ENCODE measurements around the gene LAMA4.

The LAMA4 gene

GRCh38 chr6:112251171-112251875 lies 3.0 kb downstream of the LAMA4 start:
- H3K9me3 ChIP-seq (ENCODE audit: control insufficient read depth in 1 of 2, low read length in 2 of 2) = no peaks in the 10 kb centered on the region
- peak overlapping the region; percentile 83 to 92 for H3K4me3 ChIP-seq (ENCODE audit: low read depth in 1 of 2, low read length in 2 of 2)
- no peaks in the 10 kb centered on the region for H3K27me3 ChIP-seq (ENCODE audit: low read depth, low read length)
- peaks cover 5 to 39% of the 10 kb centered on the region in 2 donors for H3K4me1 ChIP-seq (ENCODE audit: control insufficient read depth in 1 of 2, insufficient read depth in 2 of 2, low read length in 2 of 2)
- H3K27ac ChIP-seq (ENCODE audit: low read length) = peak overlapping the region; percentile 89
- H3K36me3 ChIP-seq (ENCODE audit: control insufficient read depth in 1 of 2, insufficient read depth in 2 of 2, low read length in 2 of 2) = no peaks in the 10 kb centered on the region

DNA sequence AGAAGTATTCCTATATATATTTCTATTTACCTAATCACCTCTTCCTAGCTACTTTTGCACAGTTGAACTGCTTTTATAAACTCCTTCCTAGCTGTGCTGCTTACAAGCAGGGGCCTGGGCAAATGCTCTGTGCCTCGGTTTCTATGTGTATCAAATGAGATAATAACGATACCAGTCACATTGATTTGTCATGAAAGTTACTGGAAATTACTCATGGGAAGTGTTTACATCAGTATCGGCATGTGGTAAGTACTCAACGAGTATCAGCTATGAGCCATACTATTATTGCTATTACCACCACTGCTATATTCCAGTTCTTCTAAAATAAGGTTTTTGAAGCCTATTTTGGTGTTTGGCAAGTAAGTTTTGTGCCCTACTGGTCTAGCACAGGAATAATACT lies 4.9 kb downstream of the LAMA4 start:
- Histone ChIP-seq H3K27me3 (ENCODE audit: low read depth, low read length) (no peaks in the 10 kb centered on the region), H3K9me3 (ENCODE audit: control insufficient read depth in 1 of 2, low read length in 2 of 2) (no peaks in the 10 kb centered on the region), H3K36me3 (ENCODE audit: control insufficient read depth in 1 of 2, insufficient read depth in 2 of 2, low read length in 2 of 2) (no peaks in the 10 kb centered on the region), H3K27ac (ENCODE audit: low read length) (peak overlapping the region; percentile 89), H3K4me3 (ENCODE audit: low read depth in 1 of 2, low read length in 2 of 2) (peak overlapping the region in 1 of 2 donors; percentile 13), H3K4me1 (ENCODE audit: control insufficient read depth in 1 of 2, insufficient read depth in 2 of 2, low read length in 2 of 2) (peaks cover 13 to 47% of the 10 kb centered on the region in 2 donors)

DNA sequence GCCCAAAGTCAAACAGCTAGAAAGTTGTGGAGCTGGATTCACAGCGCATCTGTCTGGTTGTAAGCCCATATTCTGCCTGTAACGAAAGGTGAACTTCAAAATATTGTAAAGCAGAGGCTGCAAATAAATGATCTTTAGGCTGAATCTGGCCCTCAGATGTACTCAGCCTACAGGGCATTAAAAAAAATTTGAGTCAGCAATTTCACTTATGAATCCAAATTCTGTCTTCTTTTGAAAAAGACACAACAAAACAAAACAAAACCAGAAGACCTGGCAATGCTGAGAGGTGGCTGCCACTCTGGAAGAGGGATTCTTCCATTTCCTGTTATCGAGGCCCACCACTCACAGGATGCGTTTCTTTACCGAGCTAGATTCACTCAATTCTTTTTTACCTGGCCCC lies 7.1 kb downstream of the LAMA4 start:
- H3K27me3 ChIP-seq (ENCODE audit: low read depth, low read length) = no peaks in the 10 kb centered on the region
- H3K9me3 ChIP-seq (ENCODE audit: control insufficient read depth in 1 of 2, low read length in 2 of 2) = no peaks in the 10 kb centered on the region
- peaks cover 14 to 58% of the 10 kb centered on the region in 2 donors for H3K4me1 ChIP-seq (ENCODE audit: control insufficient read depth in 1 of 2, insufficient read depth in 2 of 2, low read length in 2 of 2)
- H3K27ac ChIP-seq (ENCODE audit: low read length) = peak overlapping the region; percentile 73
- H3K36me3 ChIP-seq (ENCODE audit: control insufficient read depth in 1 of 2, insufficient read depth in 2 of 2, low read length in 2 of 2) = peaks cover 0 to 2% of the 10 kb centered on the region in 2 donors
- peak overlapping the region in 1 of 2 donors; percentile 29 for H3K4me3 ChIP-seq (ENCODE audit: low read depth in 1 of 2, low read length in 2 of 2)

DNA sequence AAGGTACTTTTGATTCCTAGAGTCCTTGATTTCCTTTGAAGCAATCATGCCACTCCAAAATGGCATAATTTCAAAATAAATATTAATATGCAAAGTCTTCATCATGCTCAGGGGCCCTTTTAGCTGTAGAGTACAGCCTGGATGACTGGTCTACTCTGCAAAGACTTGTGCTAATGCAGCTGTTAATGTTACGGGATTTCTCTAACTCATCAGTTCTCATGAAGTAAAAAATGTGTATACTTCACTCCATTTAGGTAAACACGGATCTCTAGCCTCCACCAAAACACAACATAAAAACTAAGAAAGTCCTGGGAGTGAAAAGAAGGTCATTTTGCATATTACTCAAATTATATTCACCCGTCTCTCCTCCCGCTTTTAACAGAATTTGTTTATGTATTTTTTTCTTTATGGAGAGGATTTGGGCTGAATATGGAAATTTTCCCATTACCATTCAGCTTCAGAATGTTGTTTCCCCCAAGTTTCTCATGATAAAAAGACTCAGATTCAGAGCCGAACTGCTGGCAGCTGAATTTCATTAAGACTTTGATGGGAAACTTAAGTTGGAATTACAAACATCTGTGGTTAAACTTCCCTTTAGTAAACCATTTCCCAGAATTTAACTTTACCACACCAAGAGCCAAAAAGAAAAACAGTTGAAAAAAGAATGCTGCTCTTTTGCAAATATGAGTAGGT lies 8.7 kb downstream of the LAMA4 start:
- Histone ChIP-seq H3K4me3 (ENCODE audit: low read depth in 1 of 2, low read length in 2 of 2) (peak overlapping the region in 1 of 2 donors; percentile 1), H3K27ac (ENCODE audit: low read length) (peak overlapping the region; percentile 51), H3K27me3 (ENCODE audit: low read depth, low read length) (no peaks in the 10 kb centered on the region), H3K4me1 (ENCODE audit: control insufficient read depth in 1 of 2, insufficient read depth in 2 of 2, low read length in 2 of 2) (peaks cover 14 to 66% of the 10 kb centered on the region in 2 donors), H3K9me3 (ENCODE audit: control insufficient read depth in 1 of 2, low read length in 2 of 2) (no peaks in the 10 kb centered on the region), H3K36me3 (ENCODE audit: control insufficient read depth in 1 of 2, insufficient read depth in 2 of 2, low read length in 2 of 2) (peaks cover 0 to 5% of the 10 kb centered on the region in 2 donors)

DNA sequence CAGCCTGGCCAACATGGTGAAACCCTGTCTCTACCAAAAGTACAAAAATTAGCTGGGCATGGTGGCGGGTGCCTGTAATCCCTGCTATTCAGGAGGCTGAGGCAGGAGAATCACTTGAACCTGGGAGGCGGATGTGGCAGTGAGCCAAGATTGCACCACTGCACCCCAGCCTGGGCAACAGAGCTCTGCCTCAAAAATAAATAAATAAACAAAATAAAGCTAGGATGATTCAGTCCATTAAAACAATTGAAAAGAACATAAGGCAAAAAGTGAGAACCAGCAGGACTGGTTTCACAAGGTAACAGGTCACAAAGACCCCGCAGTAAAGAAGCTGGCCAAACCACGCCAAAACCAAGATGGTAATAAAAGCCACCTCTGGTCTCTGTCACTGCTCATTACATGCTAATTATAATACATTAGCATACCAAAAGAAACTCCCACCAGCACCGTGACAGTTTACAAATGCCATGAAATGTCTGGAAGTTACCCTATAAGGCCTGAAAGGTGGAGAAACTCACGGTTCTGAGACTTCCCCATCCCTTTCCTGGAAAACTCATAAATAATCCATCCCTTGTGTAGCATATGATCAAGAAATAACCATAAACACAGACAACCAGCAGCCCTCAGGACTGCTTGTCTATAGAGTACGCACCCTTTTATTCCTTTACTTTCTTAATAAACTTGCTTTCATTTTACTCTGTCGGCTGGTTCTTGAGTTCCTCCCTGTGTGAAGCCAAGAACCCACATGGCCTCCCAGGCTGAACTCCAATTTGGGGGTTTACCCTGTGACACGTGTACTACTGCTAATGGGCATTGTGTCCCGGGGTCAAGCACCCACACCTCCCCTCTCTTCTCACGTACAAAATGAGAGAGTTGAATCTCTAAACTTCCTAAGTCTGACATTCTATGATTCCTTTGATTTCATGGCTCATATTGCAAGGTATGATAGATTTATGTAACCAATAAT lies 10.2 kb downstream of the LAMA4 start:
- H3K4me1 ChIP-seq (ENCODE audit: control insufficient read depth in 1 of 2, insufficient read depth in 2 of 2, low read length in 2 of 2) = peaks cover 14 to 55% of the 10 kb centered on the region in 2 donors
- H3K27me3 ChIP-seq (ENCODE audit: low read depth, low read length) = no peaks in the 10 kb centered on the region
- H3K4me3 ChIP-seq (ENCODE audit: low read depth in 1 of 2, low read length in 2 of 2) = peak overlapping the region; percentile 1 to 38
- H3K9me3 ChIP-seq (ENCODE audit: control insufficient read depth in 1 of 2, low read length in 2 of 2) = no peaks in the 10 kb centered on the region
- peak overlapping the region; percentile 51 for H3K27ac ChIP-seq (ENCODE audit: low read length)
- H3K36me3 ChIP-seq (ENCODE audit: control insufficient read depth in 1 of 2, insufficient read depth in 2 of 2, low read length in 2 of 2) = peaks cover 0 to 5% of the 10 kb centered on the region in 2 donors

DNA sequence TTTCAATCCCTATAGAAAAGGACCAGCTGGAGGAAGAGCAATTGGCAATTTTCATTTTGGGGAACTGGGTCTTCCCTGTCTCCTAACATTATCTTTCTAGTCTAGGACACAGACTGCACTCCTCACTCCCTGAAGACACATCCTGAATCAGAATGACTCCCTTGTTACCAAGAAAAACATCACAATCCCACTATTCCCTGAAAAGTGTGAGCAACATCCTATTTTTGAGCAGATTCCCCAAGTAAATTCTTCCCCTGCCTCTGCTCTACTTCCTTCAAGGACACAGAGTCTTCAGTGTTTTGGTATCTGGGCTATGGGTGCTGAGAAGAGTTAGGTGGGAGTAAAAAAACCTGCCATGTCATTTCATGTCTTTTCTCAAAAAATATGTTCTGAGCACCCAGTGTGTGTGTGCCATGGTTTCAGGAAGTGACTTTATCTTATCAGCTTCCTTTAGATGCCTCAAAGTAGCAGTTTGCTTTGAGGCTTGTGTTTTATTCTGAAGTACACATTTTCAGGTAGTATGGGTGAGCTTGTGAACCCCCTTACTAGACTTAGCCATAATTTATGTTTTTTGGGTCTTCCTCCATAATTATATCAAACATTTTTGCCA lies 12.4 kb downstream of the LAMA4 start:
- Histone ChIP-seq H3K4me1 (ENCODE audit: control insufficient read depth in 1 of 2, insufficient read depth in 2 of 2, low read length in 2 of 2) (peaks cover 18 to 54% of the 10 kb centered on the region in 2 donors), H3K27me3 (ENCODE audit: low read depth, low read length) (no peaks in the 10 kb centered on the region), H3K9me3 (ENCODE audit: control insufficient read depth in 1 of 2, low read length in 2 of 2) (no peaks in the 10 kb centered on the region), H3K4me3 (ENCODE audit: low read depth in 1 of 2, low read length in 2 of 2) (no peak overlapping the region), H3K36me3 (ENCODE audit: control insufficient read depth in 1 of 2, insufficient read depth in 2 of 2, low read length in 2 of 2) (peaks cover 0 to 5% of the 10 kb centered on the region in 2 donors), H3K27ac (ENCODE audit: low read length) (peak overlapping the region; percentile 52)

DNA sequence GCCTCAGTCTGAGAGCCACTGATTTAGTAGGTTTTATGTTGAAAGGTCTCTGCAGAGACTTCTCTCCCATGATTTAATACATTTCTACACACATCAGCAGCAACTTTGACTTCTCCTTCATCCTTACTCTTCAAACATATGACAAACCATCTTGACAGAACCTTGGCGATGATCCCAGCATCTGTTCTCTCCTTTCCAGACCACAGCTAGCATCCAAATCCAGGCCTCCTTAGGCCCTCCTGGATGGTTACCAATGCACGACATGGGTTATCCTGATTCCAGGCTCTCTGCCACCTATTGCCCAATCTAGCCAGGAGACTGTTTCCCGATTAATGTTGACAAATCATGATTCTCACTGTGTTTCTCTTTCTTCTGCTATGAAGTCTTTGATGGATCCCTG lies 16.8 kb downstream of the LAMA4 start:
- H3K36me3 ChIP-seq (ENCODE audit: control insufficient read depth in 1 of 2, insufficient read depth in 2 of 2, low read length in 2 of 2) = peaks cover 0 to 5% of the 10 kb centered on the region in 2 donors
- H3K4me3 ChIP-seq (ENCODE audit: low read depth in 1 of 2, low read length in 2 of 2) = no peak overlapping the region
- H3K27me3 ChIP-seq (ENCODE audit: low read depth, low read length) = no peaks in the 10 kb centered on the region
- H3K27ac ChIP-seq (ENCODE audit: low read length) = peak overlapping the region; percentile 84
- H3K9me3 ChIP-seq (ENCODE audit: control insufficient read depth in 1 of 2, low read length in 2 of 2) = no peaks in the 10 kb centered on the region
- H3K4me1 ChIP-seq (ENCODE audit: control insufficient read depth in 1 of 2, insufficient read depth in 2 of 2, low read length in 2 of 2) = peaks cover 15 to 29% of the 10 kb centered on the region in 2 donors

GRCh38 chr6:112237066-112237465 lies 17.3 kb downstream of the LAMA4 start:
- H3K27me3 ChIP-seq (ENCODE audit: low read depth, low read length) = no peaks in the 10 kb centered on the region
- H3K4me1 ChIP-seq (ENCODE audit: control insufficient read depth in 1 of 2, insufficient read depth in 2 of 2, low read length in 2 of 2) = peaks cover 15 to 28% of the 10 kb centered on the region in 2 donors
- H3K4me3 ChIP-seq (ENCODE audit: low read depth in 1 of 2, low read length in 2 of 2) = no peak overlapping the region
- H3K36me3 ChIP-seq (ENCODE audit: control insufficient read depth in 1 of 2, insufficient read depth in 2 of 2, low read length in 2 of 2) = peaks cover 0 to 1% of the 10 kb centered on the region in 2 donors
- peak overlapping the region; percentile 84 for H3K27ac ChIP-seq (ENCODE audit: low read length)
- H3K9me3 ChIP-seq (ENCODE audit: control insufficient read depth in 1 of 2, low read length in 2 of 2) = no peaks in the 10 kb centered on the region

DNA sequence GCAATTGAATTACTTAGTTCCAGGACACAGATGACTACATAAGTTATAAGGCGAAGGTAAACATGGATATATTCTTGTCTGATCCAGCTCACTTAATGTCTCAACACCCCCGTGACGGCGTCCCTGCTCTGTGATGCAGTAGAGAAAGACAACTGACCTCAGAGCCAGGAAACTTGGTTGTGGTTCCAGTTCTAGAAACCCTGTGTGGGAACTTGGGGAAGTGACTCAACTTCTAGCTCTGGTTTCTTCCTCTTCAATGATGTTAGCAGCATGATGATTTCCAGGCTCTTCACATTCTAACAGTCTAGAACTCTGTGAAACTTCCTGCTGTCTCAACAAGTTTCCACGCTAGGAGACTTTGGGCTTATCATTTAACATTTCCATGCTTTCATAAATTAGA lies 18.4 kb downstream of the LAMA4 start:
- Histone ChIP-seq H3K36me3 (ENCODE audit: control insufficient read depth in 1 of 2, insufficient read depth in 2 of 2, low read length in 2 of 2) (no peaks in the 10 kb centered on the region), H3K9me3 (ENCODE audit: control insufficient read depth in 1 of 2, low read length in 2 of 2) (no peaks in the 10 kb centered on the region), H3K4me1 (ENCODE audit: control insufficient read depth in 1 of 2, insufficient read depth in 2 of 2, low read length in 2 of 2) (peaks cover 15 to 28% of the 10 kb centered on the region in 2 donors), H3K4me3 (ENCODE audit: low read depth in 1 of 2, low read length in 2 of 2) (no peak overlapping the region), H3K27me3 (ENCODE audit: low read depth, low read length) (no peaks in the 10 kb centered on the region), H3K27ac (ENCODE audit: low read length) (peak overlapping the region; percentile 90)

DNA sequence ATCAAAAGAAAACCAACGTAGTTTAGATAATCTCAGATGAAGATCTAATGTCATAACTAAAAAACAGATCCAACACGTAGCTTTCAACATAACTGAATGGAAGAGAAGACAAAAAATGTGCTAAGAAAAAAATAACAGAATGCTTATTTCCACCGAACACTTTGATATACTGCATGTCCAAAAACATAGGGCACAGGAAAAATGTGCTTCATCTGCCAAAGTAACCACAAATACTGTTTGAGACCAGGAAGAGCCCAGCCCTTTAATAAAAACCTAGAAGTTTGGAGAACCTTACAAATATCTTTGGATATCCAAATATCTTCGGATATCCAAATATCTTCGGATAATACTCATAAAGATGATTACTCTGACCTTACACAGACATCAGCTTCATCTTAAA lies 19.8 kb downstream of the LAMA4 start:
- peak overlapping the region; percentile 90 for H3K27ac ChIP-seq (ENCODE audit: low read length)
- peaks cover 15 to 28% of the 10 kb centered on the region in 2 donors for H3K4me1 ChIP-seq (ENCODE audit: control insufficient read depth in 1 of 2, insufficient read depth in 2 of 2, low read length in 2 of 2)
- H3K27me3 ChIP-seq (ENCODE audit: low read depth, low read length) = no peaks in the 10 kb centered on the region

More for the DNA sequence above, 19.8 kb downstream of the LAMA4 start:
- Histone ChIP-seq H3K36me3 (ENCODE audit: control insufficient read depth in 1 of 2, insufficient read depth in 2 of 2, low read length in 2 of 2) (no peaks in the 10 kb centered on the region), H3K9me3 (ENCODE audit: control insufficient read depth in 1 of 2, low read length in 2 of 2) (no peaks in the 10 kb centered on the region), H3K4me3 (ENCODE audit: low read depth in 1 of 2, low read length in 2 of 2) (no peak overlapping the region)
